IPS-18a (cell line): Measurements from ENCODE around the gene GRID1.

ENCODE experiments used
- H3K27ac ChIP-seq: one replicate; pipeline ENCODE4 v1.5.1; 2013; ENCODE audit warnings: low read length
- H3K27me3 ChIP-seq: one replicate; pipeline ENCODE4 v1.6.1; 2013; ENCODE audit warnings: mild to moderate bottlenecking, low read length; ENCODE audit not compliant: control insufficient read depth, insufficient read depth
- H3K36me3 ChIP-seq: one replicate; pipeline ENCODE4 v1.6.1; 2013; ENCODE audit warnings: low read depth, low read length; ENCODE audit not compliant: control insufficient read depth
- H3K4me1 ChIP-seq: one replicate; pipeline ENCODE4 v1.6.1; 2013; ENCODE audit warnings: low read depth, low read length; ENCODE audit not compliant: control insufficient read depth
- H3K4me3 ChIP-seq: one replicate; pipeline ENCODE4 v1.5.1; 2013; ENCODE audit warnings: low read length
- H3K9ac ChIP-seq: one replicate; pipeline ENCODE4 v1.6.1; 2013; ENCODE audit warnings: mild to moderate bottlenecking, low read length, moderate library complexity
- H3K9me3 ChIP-seq: one replicate; pipeline ENCODE4 v1.6.1; 2013; ENCODE audit warnings: low read depth, low read length; ENCODE audit not compliant: control insufficient read depth

The GRID1 gene

DNA sequence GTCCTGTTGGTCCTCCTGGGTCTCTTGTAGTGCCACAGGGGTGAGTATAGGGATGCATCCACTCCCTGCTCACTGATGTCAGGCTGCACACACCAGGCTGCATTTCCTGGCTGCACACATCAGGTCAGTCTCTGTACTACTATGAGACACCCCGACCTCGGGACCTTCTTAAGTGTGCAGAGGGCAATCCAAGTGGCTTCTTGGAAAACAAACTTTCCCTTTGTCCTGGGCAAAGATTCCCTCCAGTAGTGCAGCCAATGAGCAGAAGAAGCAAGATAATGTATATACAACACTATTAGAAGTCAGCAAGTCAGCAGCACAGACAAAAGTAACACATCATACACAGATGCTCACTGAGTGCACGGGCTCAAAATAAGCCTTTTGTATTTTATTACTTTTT lies 493.5 kb downstream of the GRID1 start:
- Histone ChIP-seq H3K4me1 (no peaks in the 10 kb centered on the region), H3K9ac (no peak overlapping the region)

DNA sequence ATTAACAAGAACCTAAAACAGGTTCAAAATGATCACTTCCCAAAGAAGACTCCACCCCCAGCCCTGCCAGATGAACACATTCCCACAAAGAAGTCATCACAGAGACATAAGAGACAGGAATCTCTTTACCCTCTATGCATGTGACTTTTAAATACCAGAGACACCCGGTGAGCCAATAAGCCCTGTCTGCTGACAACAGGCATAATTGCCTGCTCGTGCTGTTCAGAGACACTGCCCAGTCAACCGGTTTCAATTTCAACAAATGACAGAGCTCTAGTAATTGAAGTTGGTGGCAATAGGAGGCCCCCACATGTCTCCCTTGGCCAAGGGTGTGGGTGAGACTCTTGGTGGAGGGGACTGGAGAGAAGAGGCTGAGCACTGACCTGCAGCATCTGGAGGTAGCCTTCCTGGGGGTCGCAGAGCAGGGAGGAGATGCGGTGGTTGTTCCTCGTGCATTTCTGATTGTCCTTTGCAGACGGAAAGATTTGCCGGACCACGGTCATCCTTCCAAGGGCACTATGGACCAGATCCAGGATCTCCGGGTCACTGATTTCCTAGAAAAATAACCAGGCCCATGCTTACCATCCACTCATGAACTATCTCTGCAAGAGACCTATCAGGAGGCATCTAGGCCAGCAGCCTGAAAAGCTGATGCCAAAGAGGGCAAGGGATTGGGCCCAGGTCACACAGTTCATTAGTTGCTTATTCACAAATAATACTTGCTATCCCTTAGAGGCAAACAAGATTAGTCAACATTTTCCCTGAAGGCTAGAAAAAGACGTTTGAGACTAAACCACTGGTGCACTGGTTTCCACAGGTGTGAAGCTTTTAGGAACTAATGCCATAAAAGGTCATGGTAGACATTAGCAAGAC lies 497.7 kb downstream of the GRID1 start:
- Histone ChIP-seq H3K9me3 (no peaks in the 10 kb centered on the region), H3K27me3 (no peaks in the 10 kb centered on the region), H3K4me1 (no peaks in the 10 kb centered on the region), H3K4me3 (no peak overlapping the region), H3K36me3 (no peaks in the 10 kb centered on the region), H3K27ac (no peak overlapping the region), H3K9ac (no peak overlapping the region)

More for the DNA sequence above, 493.5 kb downstream of the GRID1 start:
- no peak overlapping the region for H3K27ac ChIP-seq
- peaks cover 5% of the 10 kb centered on the region for H3K9me3 ChIP-seq
- no peaks in the 10 kb centered on the region for H3K27me3 ChIP-seq
- no peaks in the 10 kb centered on the region for H3K36me3 ChIP-seq
- no peak overlapping the region for H3K4me3 ChIP-seq

DNA sequence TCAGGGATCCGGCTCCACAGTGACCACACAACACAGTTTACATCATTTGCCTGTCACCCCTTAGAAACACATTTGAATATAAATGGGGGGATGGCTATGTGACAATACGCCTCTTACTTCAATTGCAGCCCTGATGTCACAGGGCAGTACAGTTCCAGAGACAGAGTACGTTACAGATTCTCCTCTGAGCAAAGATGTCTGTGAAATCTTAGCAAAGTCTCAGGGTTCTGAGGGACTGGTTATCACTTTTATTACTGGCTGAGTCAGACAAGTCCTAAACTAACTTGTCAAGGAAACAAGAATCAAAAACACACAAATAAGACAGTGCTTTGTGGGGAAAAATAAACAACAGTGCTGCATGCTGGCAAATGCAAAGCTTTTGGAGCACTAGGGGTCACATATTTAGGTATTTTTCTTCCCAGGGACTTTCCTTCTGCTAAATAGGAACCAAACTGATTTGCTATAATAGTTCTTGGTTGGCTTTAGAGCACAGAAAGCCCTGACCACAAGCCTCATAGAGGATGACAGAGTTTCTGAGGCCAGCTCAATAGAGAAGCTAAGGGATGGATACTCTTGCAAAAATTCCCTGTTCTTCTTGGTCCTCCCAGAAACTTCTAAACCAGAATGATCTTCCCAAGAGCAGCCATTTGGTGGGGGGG lies 501.6 kb downstream of the GRID1 start:
- H3K9ac ChIP-seq, result no peak overlapping the region
- no peak overlapping the region for H3K27ac ChIP-seq
- no peaks in the 10 kb centered on the region for H3K36me3 ChIP-seq
- no peak overlapping the region for H3K4me3 ChIP-seq
- peaks cover 5% of the 10 kb centered on the region for H3K4me1 ChIP-seq
- H3K27me3 ChIP-seq, result no peaks in the 10 kb centered on the region
- H3K9me3 ChIP-seq, result no peaks in the 10 kb centered on the region

DNA sequence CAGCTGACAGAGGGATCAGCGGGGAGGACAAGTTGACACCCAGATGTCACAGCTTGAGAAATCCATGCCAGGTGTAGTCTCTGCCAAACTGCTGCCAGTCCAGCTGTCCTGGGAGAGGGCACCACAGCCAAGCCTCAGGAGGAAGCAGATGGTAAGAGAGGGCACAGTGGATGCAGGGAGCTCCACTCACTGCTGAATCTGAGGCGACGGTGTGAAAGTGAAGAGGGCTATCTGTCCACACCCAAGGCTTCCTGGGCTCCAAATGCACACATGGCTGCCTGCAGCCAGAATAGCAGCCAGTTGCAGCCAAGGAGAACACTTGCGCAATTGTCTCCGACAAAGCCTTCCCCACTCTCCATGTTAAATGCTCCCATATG lies 502.4 kb downstream of the GRID1 start:
- Histone ChIP-seq H3K4me1 (peaks cover 5% of the 10 kb centered on the region), H3K9ac (no peak overlapping the region)

DNA sequence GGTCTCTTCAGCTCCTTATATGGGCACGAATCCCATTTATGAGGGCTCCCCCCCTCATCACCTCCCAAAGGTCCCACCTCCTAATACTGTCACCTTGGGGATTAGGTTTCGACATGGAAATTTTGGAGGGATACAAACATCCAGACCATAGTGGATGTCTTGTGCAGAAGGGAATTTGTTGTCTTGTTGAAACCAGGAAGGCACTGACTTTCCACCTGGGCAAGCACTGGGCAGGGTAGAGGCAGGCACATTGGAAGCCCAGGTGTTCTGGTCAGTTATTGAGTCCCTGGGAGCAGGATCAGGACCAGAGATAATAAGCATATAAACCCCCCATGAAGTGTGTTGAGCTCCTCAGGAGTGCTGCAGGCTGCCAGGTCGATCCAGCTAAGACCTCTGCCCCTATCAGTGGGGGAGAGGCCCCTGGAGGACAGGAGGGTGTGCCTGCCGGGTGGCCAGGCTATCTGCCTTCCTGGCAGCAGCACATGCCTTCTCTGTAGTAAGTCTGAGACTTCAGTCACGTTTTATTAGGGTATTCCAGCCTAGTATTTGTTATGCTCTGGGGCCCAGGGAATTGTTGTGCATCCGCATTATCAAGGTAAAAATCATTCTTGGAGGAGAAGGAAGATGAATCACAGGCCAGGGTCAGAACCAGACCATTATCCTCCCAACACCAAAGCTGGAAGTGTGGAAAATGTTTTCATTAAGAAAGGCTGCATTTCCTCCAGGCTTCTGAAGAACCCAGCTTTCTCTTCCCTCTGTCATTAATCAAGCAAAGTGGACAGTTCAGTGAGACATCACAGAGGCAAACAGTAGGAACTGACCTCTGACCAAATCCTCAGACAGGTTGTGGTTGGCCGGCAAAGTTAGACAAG lies 503.1 kb downstream of the GRID1 start:
- Histone ChIP-seq H3K4me1 (peaks cover 5% of the 10 kb centered on the region), H3K27me3 (no peaks in the 10 kb centered on the region), H3K9me3 (no peaks in the 10 kb centered on the region), H3K4me3 (no peak overlapping the region), H3K36me3 (no peaks in the 10 kb centered on the region), H3K27ac (no peak overlapping the region), H3K9ac (no peak overlapping the region)

More for the DNA sequence above, 502.4 kb downstream of the GRID1 start:
- H3K4me3 ChIP-seq, result no peak overlapping the region
- H3K36me3 ChIP-seq, result no peaks in the 10 kb centered on the region
- no peaks in the 10 kb centered on the region for H3K9me3 ChIP-seq
- H3K27ac ChIP-seq, result no peak overlapping the region
- H3K27me3 ChIP-seq, result no peaks in the 10 kb centered on the region

DNA sequence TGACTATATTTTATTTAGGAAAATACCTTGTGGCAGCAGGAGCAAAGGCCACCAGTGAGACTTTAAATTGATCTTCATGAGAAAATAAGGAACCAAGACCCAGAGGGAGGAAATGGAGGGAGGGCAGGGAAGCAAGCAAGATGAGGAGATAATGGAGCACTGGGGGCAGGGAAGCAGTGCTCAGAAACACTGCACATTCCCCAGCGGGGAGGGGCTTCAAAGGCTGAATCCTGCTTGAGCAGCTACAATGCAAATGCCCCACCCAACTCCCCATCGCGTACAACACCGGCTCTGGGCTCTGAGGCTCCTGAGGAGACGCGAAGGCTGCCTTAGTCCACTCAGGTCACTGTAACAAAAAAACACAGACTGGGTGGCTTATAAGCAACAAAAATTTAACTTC lies 503.8 kb downstream of the GRID1 start:
- Histone ChIP-seq H3K36me3 (no peaks in the 10 kb centered on the region), H3K27me3 (no peaks in the 10 kb centered on the region), H3K27ac (no peak overlapping the region), H3K9me3 (no peaks in the 10 kb centered on the region), H3K4me1 (peaks cover 5% of the 10 kb centered on the region), H3K4me3 (no peak overlapping the region), H3K9ac (no peak overlapping the region)

DNA sequence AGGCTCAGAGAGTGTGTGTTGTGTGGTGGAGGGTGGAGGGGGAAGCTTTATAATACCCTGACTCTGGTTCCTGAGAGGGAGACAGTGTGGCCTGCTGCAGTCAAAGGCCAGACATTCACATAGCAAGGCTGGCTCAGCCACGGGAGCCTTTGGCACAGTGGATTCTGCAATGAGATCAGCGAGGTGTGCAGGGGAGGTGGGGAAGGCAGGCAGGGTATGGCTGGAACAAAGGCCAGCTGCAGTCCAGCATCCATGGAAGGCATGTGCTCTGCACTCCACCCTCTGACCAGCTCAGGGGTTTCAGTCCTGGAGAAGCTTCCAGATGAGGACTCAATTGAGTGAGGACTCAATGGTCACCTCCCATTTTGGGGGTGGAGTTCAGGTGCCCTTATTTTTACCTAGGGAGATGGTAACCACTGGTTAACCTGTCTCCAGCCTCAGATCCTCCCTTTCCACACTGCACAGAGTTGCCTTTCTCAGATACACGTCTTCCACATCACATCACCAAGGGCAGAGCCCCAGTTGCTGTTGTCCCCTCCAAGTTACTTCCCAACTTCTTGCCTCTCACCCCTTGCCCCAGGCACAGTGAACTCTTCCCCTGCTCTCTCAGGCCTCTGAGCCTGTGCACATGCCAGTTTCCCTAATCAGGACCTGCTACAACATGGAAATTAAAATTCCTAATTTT lies 504.9 kb downstream of the GRID1 start:
- H3K4me1 ChIP-seq, result peaks cover 5% of the 10 kb centered on the region
- H3K27ac ChIP-seq, result no peak overlapping the region
- H3K27me3 ChIP-seq, result no peaks in the 10 kb centered on the region
- no peaks in the 10 kb centered on the region for H3K36me3 ChIP-seq
- no peaks in the 10 kb centered on the region for H3K9me3 ChIP-seq
- H3K9ac ChIP-seq, result no peak overlapping the region
- no peak overlapping the region for H3K4me3 ChIP-seq

DNA sequence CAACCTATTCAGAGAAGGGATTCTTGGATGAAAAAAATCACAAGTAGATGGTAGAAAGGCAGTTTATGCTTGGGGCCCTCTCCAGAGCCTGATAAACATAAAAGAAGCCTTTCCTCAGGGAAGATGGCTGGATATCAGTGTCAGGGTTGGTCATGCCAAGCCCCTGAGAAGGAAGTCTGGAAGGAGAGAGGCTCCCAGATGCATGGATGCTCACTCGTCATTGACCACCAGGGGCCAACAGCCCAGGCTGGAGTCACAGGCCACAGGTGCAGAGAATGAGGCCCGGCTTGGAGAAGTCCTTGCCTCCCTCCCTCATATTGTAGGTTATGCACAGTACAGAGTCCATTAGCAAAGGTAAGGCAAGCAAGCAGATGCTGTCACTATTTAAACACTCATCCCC lies 506.7 kb downstream of the GRID1 start:
- Histone ChIP-seq H3K4me1 (peaks cover 5% of the 10 kb centered on the region), H3K9me3 (no peaks in the 10 kb centered on the region), H3K36me3 (no peaks in the 10 kb centered on the region), H3K4me3 (no peak overlapping the region), H3K27me3 (no peaks in the 10 kb centered on the region), H3K9ac (no peak overlapping the region), H3K27ac (no peak overlapping the region)

DNA sequence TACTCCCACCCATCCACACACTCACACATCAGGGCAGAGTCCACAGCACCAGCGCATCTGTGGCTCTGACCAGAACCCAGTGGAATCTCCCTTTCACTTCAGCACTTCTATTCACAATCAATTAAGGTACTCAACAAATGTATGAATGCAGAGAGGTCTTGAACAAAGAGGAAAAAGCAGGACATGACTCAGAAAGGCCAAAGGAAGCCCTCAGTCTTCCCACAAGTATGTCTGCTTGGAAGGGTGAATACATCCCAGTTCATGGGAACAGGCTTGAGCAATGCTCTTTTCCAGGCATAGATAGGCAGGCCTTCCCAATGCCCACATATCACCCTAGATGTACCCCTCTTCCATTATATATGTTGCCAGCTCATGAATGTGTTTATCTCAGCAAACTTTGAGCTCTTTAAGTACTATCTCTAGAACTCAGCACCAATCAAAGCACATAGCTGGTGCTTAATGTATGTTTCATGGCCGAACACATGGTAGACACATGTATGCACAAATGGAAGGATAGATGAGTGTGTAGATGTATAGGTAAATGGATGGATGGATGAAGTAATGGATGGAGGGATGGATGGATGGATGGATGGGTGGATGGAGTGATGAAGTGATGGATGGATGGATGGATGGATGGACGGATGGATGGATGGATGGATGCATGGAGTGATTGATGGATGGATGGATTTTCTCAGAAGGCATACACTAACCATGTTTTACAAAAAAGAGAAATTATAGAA lies 507.6 kb downstream of the GRID1 start:
- Histone ChIP-seq H3K36me3 (no peaks in the 10 kb centered on the region), H3K9ac (no peak overlapping the region), H3K4me1 (peaks cover 5% of the 10 kb centered on the region), H3K9me3 (no peaks in the 10 kb centered on the region), H3K27ac (no peak overlapping the region), H3K4me3 (no peak overlapping the region), H3K27me3 (no peaks in the 10 kb centered on the region)

DNA sequence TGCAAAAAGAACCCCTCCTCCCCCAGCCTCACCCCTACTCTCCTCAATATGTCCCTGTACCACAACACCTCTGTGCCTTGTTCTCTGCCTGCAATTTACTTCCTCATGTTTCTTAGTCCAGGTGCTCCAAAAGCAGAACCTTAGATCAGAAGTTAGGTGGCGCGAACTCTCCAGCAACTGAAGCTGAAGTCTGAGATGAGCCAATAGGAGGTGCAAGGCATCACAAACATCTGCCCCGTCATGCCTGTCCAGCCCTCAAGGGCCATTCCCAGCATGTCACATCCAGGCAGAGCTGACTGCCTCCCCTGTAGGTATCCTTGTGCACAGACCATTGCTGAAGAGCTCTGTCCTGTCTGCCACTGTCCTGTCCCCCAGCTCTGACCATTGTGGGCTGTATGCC lies 508.8 kb downstream of the GRID1 start:
- no peak overlapping the region for H3K4me3 ChIP-seq
- no peaks in the 10 kb centered on the region for H3K9me3 ChIP-seq
- peaks cover under 1% of the 10 kb centered on the region for H3K4me1 ChIP-seq
- H3K36me3 ChIP-seq, result no peaks in the 10 kb centered on the region
- H3K27ac ChIP-seq, result no peak overlapping the region
- H3K27me3 ChIP-seq, result no peaks in the 10 kb centered on the region
- no peak overlapping the region for H3K9ac ChIP-seq
